ENCODE results near the gene CCDC102A. TPM values are rescaled to one million over a fixed set of nuclear protein-coding genes. Genes with fewer than 3 reads are reported as not detected.

CCDC102A gene
- total RNA-seq, 4 donors from 2014 or later = 3.5 to 9.8 (median 7.8) TPM

DNA sequence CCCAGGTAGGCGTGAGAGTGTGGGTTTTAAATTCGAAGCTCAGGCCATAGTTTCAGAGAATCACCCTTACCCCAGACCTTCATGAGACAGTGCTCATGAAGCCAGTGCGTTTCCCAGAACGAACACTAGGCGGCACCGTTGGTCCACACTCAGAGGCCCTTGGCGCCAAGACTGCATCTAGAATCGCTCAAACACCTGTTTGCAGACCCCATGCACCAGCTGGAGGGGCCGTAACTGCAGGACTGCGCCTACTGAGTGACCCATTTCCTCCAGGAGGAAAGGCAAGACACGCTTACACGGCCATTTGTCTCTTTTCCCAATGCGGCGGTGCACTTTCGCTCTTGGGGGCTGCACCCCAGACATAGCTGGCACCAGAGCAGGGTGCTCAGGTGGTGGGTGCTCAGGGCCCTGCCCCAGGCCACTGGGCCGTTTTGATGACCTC, 40.1 kb upstream of the CCDC102A start:
- DNase-seq (ENCODE audit: low spot score) (peak; percentile 94), ATAC-seq (ENCODE audit: low FRiP score) (peak; percentile 67)
- TF ChIP-seq, protein P1, sequence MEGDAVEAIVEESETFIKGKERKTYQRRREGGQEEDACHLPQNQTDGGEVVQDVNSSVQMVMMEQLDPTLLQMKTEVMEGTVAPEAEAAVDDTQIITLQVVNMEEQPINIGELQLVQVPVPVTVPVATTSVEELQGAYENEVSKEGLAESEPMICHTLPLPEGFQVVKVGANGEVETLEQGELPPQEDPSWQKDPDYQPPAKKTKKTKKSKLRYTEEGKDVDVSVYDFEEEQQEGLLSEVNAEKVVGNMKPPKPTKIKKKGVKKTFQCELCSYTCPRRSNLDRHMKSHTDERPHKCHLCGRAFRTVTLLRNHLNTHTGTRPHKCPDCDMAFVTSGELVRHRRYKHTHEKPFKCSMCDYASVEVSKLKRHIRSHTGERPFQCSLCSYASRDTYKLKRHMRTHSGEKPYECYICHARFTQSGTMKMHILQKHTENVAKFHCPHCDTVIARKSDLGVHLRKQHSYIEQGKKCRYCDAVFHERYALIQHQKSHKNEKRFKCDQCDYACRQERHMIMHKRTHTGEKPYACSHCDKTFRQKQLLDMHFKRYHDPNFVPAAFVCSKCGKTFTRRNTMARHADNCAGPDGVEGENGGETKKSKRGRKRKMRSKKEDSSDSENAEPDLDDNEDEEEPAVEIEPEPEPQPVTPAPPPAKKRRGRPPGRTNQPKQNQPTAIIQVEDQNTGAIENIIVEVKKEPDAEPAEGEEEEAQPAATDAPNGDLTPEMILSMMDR (IDR thresholded peaks at IDR 0.05) = peak in 2 of 3 donors; percentile 82 to 88

DNA sequence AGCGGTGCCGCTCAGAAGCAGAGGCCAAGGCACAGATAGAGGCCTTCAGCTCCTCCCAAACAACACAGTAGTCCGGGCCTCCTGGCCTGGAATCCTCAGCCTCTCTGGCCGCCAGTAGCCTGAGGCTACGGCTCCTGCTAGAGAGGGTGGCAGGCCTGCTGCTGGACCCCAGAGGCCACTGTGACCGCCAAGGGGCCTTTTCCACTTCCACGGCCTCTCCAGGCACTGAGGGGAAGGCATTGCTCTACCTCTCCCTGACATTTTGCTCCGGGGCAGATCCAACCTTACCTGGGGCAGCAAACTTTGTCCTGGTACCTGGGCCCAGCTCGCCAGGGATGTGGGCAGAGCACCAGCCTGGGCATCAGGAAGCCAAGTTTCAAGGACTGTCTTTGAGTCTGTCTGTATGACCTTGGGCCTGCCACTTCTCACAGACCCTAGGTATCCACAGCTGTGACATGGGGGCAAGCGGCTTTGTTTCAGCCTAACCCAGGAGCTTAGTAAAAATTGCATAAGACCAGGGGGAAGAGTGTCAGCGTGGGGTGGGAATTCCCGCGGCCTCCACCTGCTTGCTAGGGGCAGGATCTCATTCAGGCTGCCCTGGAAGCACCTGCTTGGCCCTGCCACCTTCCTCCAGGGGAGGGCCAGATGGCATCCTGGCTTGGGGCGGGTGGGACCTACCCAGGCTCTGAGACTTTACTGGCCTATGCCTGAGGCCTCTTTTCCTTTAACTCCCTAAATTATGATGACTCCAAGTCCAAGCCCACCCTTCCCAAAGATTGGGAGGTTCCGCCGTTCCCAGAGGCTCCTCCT, 39.3 kb upstream of the CCDC102A start:
- ATAC-seq (ENCODE audit: low FRiP score) (no peak), DNase-seq (ENCODE audit: low spot score) (no peak)
- TF ChIP-seq, protein P1 (IDR thresholded peaks at IDR 0.05) = no peak

DNA sequence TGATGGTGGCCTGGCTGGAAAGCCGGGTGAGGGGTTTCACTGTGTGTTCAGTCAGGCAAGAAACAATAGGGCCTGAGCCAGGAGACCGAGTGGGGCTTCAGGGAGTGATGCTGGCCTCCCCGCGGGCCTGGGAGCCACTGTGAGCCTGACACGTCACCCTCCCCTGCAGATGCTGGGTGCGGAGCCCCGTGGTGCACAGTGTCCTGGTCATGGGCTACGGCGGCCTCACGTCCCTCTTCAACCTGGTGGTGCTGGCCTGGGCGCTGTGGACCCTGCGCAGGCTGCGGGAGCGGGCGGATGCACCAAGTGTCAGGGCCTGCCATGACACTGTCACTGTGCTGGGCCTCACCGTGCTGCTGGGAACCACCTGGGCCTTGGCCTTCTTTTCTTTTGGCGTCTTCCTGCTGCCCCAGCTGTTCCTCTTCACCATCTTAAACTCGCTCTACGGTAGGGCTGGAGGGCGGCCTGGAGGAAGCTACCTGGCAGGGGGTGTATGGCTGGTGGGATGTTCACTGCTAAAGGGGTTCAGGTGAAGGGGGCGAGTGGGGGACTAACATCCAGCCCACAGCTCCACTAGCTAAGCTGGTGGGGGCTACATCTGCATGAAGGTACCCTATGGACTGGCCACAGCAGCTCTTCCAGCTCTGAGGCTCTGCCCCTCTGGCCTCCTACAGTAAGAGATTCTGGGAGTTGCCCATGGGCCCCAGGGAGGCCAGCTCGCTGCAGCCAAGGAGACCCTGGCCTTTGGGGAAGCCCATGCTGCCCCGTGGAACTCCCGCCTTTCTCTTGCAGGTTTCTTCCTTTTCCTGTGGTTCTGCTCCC, 38.5 kb upstream of the CCDC102A start:
- DNase-seq (ENCODE audit: low spot score) (no peak), ATAC-seq (ENCODE audit: low FRiP score) (no peak)
- TF ChIP-seq, protein P1 (IDR thresholded peaks at IDR 0.05) = no peak

DNA sequence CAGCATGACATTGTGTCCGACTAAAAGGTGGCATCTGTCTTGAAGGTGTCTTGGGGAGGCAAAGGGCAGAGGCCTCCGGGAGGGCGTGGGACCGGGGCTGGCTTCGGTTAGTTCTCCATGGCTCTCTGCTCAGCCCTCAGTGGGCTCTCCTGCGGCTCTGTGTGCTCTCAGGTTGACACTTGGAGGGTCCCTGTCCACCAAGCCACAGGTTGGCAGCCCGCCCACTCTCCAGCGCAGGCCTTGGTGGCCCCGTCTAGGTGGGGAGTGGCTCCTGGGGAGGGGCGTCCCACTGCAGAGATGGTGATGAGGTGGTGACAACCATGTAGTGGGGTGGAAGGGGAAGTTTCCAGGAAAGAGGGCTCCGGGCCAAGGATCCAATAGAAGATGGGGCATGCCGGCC, 37.7 kb upstream of the CCDC102A start:
- ATAC-seq (ENCODE audit: low FRiP score) (peak; percentile 32), DNase-seq (ENCODE audit: low spot score) (no peak)
- TF ChIP-seq, protein P1 (IDR thresholded peaks at IDR 0.05) = no peak

DNA sequence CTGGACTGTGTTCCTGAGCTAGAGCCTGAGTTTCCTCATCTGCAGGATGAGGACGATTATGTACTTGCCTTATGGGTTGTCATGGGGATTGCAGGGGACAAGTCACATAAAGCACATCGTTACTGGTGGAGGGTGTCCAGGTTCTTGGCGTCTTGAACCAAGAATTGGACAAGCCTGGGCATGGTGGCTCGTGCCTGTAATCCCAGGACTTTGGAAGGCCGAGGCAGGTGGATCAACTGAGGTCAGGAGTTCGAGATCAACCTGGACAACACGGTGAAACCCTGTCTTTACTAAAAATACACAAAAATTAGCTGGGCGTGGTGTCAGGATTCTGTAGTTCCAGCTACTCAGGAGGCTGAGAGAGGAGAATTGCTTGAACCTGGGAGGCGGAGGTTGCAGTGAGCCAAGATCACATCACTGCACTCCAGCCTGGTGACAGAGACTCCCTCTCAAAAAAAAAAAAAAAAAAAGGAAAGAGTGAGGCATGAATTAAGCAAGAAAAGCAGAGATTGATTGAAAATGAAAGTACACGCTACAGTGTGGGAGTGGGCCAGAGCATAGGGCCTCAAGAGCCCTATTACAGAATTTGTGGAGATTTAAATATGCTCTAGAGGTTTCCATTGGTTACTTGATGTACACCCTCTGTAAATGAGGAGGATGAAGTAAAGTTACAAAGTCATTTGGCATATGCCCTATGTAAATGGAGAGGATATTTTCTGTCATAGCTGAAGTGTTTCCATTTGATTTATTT, 36.8 kb upstream of the CCDC102A start:
- ATAC-seq (ENCODE audit: low FRiP score) (no peak), DNase-seq (ENCODE audit: low spot score) (peak; percentile 8)
- TF ChIP-seq, protein P1 (IDR thresholded peaks at IDR 0.05) = no peak

DNA sequence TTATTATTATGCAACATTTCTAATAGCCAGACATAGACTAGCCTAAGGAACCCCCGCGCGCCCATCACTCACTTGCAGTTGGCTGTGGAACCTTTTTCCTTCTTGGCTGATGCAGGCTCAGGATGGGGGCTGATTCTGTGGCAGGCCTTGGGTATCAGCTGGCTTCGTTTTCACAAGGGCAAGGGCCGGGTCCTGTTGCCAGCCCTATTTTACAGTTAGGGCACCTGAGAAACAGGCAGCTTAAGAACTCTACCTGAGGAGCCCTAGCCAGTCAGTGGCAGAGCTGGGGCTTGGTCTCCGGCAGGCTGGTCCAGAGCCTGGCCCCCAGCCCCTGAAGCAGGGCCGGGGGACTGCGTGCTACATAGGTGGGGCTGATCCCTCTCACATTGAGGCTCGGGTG, 34.7 kb upstream of the CCDC102A start:
- no peak for ATAC-seq (ENCODE audit: low FRiP score)
- TF ChIP-seq, protein P1 (IDR thresholded peaks at IDR 0.05) = no peak
- peak; percentile 14 for DNase-seq (ENCODE audit: low spot score)

Data from omental fat pad (tissue), 4 donors.